Measurements from ENCODE around the gene PPP2R5A.

PPP2R5A gene

GRCh38 chr1:212242288-212242984 is 42.8 kb upstream of the PPP2R5A start:
- H3K4me3 ChIP-seq (ENCODE audit: low read depth, low read length), result no peak overlapping the region
- POLR2A ChIA-PET, result no interaction called here
- no peak for TF ChIP-seq ZNF140 (tag by site-specific recombination; IDR thresholded peaks at IDR 0.05)
- H3K27ac ChIP-seq (ENCODE audit: extremely low read depth, low read depth, low read length), result no peak overlapping the region
- H3K4me1 ChIP-seq (ENCODE audit: control insufficient read depth, insufficient read depth, low read length), result no peaks in the 10 kb centered on the region
- no peaks in the 10 kb centered on the region for H3K9me3 ChIP-seq (ENCODE audit: control insufficient read depth, insufficient read depth, low read depth, low read length)
- H3K36me3 ChIP-seq (ENCODE audit: control insufficient read depth in 2 of 2, insufficient read depth in 1 of 2, low read length in 2 of 2), result no peaks in the 10 kb centered on the region
- CTCF ChIA-PET, result interaction anchor here (0.7 kb wide), 1 partner anchor 310 kb away, joined by 3 read pairs; no protein-coding TSS in a partner anchor

GRCh38 chr1:212242985-212243308 is 42.3 kb upstream of the PPP2R5A start:
- Histone ChIP-seq H3K27ac (ENCODE audit: extremely low read depth, low read depth, low read length) (no peak overlapping the region), H3K4me1 (ENCODE audit: control insufficient read depth, insufficient read depth, low read length) (no peaks in the 10 kb centered on the region), H3K4me3 (ENCODE audit: low read depth, low read length) (no peak overlapping the region), H3K9me3 (ENCODE audit: control insufficient read depth, insufficient read depth, low read depth, low read length) (no peaks in the 10 kb centered on the region), H3K36me3 (ENCODE audit: control insufficient read depth in 2 of 2, insufficient read depth in 1 of 2, low read length in 2 of 2) (no peaks in the 10 kb centered on the region)
- TF ChIP-seq GLI4 (tag by site-specific recombination; IDR thresholded peaks at IDR 0.05) (no peak), ZNF626 (tag by site-specific recombination; IDR thresholded peaks at IDR 0.05) (no peak), ZNF48 (tag by site-specific recombination; IDR thresholded peaks at IDR 0.05) (no peak)
- ChIA-PET POLR2A (interaction anchor here (1.1 kb wide), 1 partner anchor 9 kb away, joined by 4 read pairs; no protein-coding TSS in a partner anchor), CTCF (interaction anchor here (0.6 to 0.7 kb wide), 2 partner anchors 94 to 309 kb away, joined by 3 to 4 read pairs; no protein-coding TSS in a partner anchor)

- CTCF ChIA-PET, result interaction anchor here (0.7 kb wide), 1 partner anchor 9 kb away, joined by 5 read pairs; no protein-coding TSS in a partner anchor
Observed at GRCh38 chr1:212244441-212244840, 40.8 kb upstream of the PPP2R5A start.

GRCh38 chr1:212247179-212247721 is 38.0 kb upstream of the PPP2R5A start:
- POLR2A ChIA-PET, result no interaction called here
- CTCF ChIA-PET, result interaction anchor here (0.5 to 1.9 kb wide), 2 partner anchors 44 to 435 kb away, joined by 3 to 5 read pairs; no protein-coding TSS in a partner anchor
- Histone ChIP-seq H3K9me3 (ENCODE audit: control insufficient read depth, insufficient read depth, low read depth, low read length) (no peaks in the 10 kb centered on the region), H3K36me3 (ENCODE audit: control insufficient read depth in 2 of 2, insufficient read depth in 1 of 2, low read length in 2 of 2) (no peaks in the 10 kb centered on the region), H3K4me1 (ENCODE audit: control insufficient read depth, insufficient read depth, low read length) (no peaks in the 10 kb centered on the region), H3K27ac (ENCODE audit: extremely low read depth, low read depth, low read length) (no peak overlapping the region), H3K4me3 (ENCODE audit: low read depth, low read length) (no peak overlapping the region)
- TF ChIP-seq ZNF302 (tag by site-specific recombination; IDR thresholded peaks at IDR 0.05; ENCODE audit: low read depth) (no peak), ZNF280D (tag by site-specific recombination; IDR thresholded peaks at IDR 0.05) (no peak), AEBP2 (tag by site-specific recombination; IDR thresholded peaks at IDR 0.05; ENCODE audit: borderline replicate concordance) (no peak)

More at GRCh38 chr1:212244441-212244840, 40.8 kb upstream of the PPP2R5A start:
- no peak overlapping the region for H3K27ac ChIP-seq (ENCODE audit: extremely low read depth, low read depth, low read length)
- H3K9me3 ChIP-seq (ENCODE audit: control insufficient read depth, insufficient read depth, low read depth, low read length), result no peaks in the 10 kb centered on the region
- POLR2A ChIA-PET, result no interaction called here
- no peaks in the 10 kb centered on the region for H3K4me1 ChIP-seq (ENCODE audit: control insufficient read depth, insufficient read depth, low read length)
- no peaks in the 10 kb centered on the region for H3K36me3 ChIP-seq (ENCODE audit: control insufficient read depth in 2 of 2, insufficient read depth in 1 of 2, low read length in 2 of 2)
- H3K4me3 ChIP-seq (ENCODE audit: low read depth, low read length), result no peak overlapping the region
- TF ChIP-seq ZSCAN4 (tag by site-specific recombination; IDR thresholded peaks at IDR 0.05), result no peak
- no peak for TF ChIP-seq EGR2 (tag by site-specific recombination; IDR thresholded peaks at IDR 0.05; ENCODE audit: low read depth)
- TF ChIP-seq REPIN1 (tag by site-specific recombination; IDR thresholded peaks at IDR 0.05; ENCODE audit: low read depth), result no peak
- TF ChIP-seq ZNF624 (tag by site-specific recombination; IDR thresholded peaks at IDR 0.05), result no peak
- no peak for TF ChIP-seq ZNF548 (tag by site-specific recombination; IDR thresholded peaks at IDR 0.05)
- TF ChIP-seq KLF10 (tag by site-specific recombination; IDR thresholded peaks at IDR 0.05), result no peak
- no peak for TF ChIP-seq ZNF18 (tag by site-specific recombination; IDR thresholded peaks at IDR 0.05)
- TF ChIP-seq SP3 (tag by site-specific recombination; IDR thresholded peaks at IDR 0.05), result no peak
- no peak for TF ChIP-seq ZBTB8A (tag by site-specific recombination; IDR thresholded peaks at IDR 0.05)
- no peak for TF ChIP-seq ZNF544 (tag by site-specific recombination; IDR thresholded peaks at IDR 0.05)
- no peak for TF ChIP-seq ZBTB7A (tag by site-specific recombination; IDR thresholded peaks at IDR 0.05; ENCODE audit: low read depth)
- no peak for TF ChIP-seq ZNF274 (IDR thresholded peaks at IDR 0.05; ENCODE audit: low read length)
- TF ChIP-seq ZNF274 (tag by site-specific recombination; IDR thresholded peaks at IDR 0.05; ENCODE audit: borderline replicate concordance), result no peak
- no peak for TF ChIP-seq ZBTB20 (tag by site-specific recombination; IDR thresholded peaks at IDR 0.05)

Data from HEK293 (cell line).